Measurements from ENCODE around the gene CHST8. TPM values are rescaled to one million over a fixed set of nuclear protein-coding genes. Genes with fewer than 3 reads are reported as not detected.

CHST8 gene
- total RNA-seq, 1 donor = 0.84 TPM

DNA sequence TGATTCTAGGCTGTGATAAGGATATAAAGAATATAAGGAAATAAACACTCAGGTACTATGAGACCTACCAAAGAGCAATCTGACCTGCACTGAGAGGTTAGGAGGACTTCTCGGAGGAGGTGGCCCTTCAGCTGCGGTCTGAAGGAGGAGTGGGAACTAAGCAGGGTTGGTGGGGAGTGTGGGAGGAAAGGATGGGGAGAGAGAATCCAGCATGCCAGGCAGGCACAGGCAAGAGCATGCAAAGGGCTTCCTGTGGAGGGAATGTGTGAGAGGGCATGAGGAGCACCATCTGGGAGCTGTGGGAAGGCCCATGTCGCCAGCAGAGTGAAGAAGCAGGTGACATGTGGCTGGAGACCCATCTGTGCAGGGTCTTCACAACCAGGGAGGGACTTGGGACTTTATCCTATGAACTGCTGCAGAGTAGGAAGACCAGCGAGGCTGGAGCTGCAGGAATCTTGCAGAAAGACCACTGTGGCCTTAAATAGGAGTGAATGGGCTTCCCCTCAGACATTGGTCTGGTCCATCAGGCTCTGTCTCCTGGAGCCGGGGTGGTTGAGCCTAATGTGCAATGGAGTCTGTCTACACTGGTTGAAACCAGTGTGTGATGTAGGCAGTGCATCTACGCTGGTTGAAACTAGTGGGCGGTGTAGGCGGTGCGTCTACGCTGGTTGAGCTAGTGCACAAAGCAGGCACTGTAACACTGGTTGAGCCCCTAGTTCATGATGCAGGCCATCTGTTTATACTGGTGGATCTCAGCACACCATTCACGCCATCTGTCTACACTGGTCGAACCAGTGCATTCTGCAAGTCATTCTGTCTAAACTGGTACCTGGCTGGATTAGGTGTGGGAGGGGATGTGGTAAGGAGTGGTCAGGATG lies 6.4 kb downstream of the CHST8 start:
- no peaks in the 10 kb centered on the region for H3K4me1 ChIP-seq (ENCODE audit: insufficient read depth, low read length)
- peaks cover 15% of the 10 kb centered on the region for H3K27me3 ChIP-seq (ENCODE audit: insufficient read depth, low read length)
- H3K4me3 ChIP-seq (ENCODE audit: low read length) = no peak overlapping the region
- H3K9me3 ChIP-seq (ENCODE audit: low read depth, low read length) = no peaks in the 10 kb centered on the region

DNA sequence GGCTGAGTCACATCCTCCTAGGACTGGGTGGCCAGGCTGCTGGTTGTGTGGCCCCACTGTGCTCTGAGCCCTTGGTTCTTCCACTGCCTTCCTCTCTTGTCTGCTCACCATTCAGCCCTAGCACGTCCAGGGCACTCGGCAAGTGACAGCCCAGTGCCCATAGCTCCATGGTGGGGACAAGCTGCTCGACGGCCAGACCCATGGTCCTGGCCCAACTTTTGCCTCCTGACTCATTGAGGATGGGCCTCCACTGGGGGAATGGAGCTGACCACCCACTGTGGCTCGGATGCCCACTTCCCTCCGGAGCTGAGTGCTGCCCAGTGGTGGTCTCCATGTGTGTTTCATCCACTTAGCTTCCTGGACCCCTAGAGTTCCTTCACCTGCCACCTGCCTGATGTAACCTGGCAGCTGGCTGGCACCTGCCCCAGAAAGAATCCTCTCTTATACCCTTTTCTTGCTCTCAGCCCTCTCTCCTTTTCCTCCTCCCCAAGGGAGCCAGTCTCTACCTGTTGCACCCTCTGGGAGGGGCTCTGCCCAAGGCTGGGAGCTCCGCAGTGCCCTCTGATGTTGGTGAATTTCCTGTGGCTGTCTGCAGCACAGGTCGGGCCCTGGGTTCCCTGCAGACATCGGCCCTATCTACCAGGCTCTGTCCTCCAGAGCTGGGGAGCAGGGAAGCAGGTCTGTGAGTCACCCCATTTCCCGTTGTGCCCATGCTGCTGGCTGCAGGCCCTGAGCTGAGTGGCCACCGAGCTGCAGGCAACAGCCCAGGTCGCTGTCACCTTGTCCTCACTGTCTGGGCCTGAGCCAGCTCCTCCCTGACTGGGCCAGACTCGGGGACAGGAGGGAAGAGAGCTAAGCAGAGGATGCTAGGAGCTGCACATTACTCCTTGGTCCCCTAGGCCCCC lies 7.4 kb downstream of the CHST8 start:
- H3K4me1 ChIP-seq (ENCODE audit: insufficient read depth, low read length) = no peaks in the 10 kb centered on the region

DNA sequence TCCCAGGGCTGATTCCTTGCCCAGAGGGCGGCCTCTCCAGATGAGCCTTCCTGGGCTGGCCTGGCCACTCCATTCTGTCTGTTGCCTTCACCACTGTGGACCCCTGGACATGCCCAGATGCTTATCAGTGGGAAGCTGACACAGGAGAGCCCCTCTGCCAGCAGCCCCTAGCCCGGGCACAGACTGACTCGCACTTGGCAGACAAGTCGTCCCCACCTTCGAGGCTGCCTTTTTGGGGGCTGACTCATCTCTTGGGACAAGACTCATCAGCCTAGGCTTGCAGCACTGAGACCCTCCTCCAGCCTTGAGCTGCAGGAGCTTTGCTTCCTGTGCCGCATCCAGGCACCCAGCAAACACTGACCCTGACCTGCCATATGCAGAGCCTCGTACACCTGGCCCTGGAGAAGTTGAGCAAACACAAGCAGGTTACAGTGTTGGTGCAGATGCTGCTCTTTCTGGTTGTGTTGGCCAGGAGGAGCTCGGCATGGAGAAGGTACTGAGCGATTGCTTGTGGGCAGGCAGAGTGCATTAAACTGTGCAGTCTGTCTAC lies 8.1 kb downstream of the CHST8 start:
- Histone ChIP-seq H3K27me3 (ENCODE audit: insufficient read depth, low read length) (no peaks in the 10 kb centered on the region), H3K4me1 (ENCODE audit: insufficient read depth, low read length) (no peaks in the 10 kb centered on the region), H3K4me3 (ENCODE audit: low read length) (no peak overlapping the region), H3K9me3 (ENCODE audit: low read depth, low read length) (no peaks in the 10 kb centered on the region)

More for the DNA sequence above, 7.4 kb downstream of the CHST8 start:
- Histone ChIP-seq H3K4me3 (ENCODE audit: low read length) (no peak overlapping the region), H3K27me3 (ENCODE audit: insufficient read depth, low read length) (peaks cover 7% of the 10 kb centered on the region), H3K9me3 (ENCODE audit: low read depth, low read length) (no peaks in the 10 kb centered on the region)

DNA sequence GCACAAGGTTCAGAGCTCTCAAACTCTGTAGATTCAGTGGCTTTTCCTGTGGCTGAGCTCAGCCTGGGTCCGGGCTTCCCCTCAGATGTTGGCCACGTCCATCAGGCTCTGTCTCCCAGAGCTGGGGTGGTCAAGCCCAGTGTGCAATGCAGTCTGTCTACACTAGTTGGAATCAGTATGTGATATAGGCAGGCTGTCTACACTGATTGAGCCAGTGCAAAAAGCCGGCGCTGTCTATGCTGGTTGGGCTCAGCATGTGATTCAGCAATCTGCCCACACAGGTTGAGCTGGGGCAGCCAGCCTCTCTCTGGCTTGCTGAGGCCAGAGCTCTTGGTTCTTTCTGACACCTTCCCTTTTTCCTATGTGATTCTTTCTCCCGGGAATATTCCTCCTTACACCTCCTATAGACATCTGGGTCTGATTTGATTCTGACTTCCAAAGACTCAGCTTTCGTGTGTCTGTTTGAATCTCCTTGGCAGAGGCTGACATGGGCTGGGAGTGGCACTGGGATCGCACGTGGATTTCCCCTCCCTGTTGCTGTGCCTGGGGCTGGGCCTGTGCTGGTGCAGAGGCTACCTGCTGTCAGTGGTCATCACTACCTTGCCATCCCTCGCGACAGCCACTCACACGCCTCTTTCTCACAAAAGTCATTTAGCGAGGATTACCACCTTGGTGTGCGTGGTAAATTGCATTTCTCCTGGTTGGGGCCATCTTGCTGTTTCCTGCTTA lies 9.3 kb downstream of the CHST8 start:
- H3K4me3 ChIP-seq (ENCODE audit: low read length) = no peak overlapping the region
- no peaks in the 10 kb centered on the region for H3K4me1 ChIP-seq (ENCODE audit: insufficient read depth, low read length)
- no peaks in the 10 kb centered on the region for H3K9me3 ChIP-seq (ENCODE audit: low read depth, low read length)
- no peaks in the 10 kb centered on the region for H3K27me3 ChIP-seq (ENCODE audit: insufficient read depth, low read length)

DNA sequence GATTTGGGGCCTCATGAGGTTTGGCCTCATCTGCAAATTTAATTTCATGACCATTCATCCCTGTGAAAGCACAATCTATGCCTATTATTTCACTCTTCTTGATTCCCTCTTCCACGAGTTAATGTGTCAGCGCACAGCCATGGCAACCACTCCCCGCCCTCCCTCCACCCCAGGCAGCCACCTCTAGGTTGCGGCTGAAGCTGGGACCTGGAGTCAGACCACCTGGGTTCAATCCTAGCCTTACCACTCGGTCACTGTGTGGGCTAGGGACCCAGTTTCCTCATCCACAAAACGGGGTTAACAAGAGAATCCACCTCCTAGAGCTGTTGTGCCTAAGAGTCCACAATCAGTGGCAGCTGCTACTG lies 9.8 kb downstream of the CHST8 start:
- H3K4me1 ChIP-seq (ENCODE audit: insufficient read depth, low read length) = no peaks in the 10 kb centered on the region

DNA sequence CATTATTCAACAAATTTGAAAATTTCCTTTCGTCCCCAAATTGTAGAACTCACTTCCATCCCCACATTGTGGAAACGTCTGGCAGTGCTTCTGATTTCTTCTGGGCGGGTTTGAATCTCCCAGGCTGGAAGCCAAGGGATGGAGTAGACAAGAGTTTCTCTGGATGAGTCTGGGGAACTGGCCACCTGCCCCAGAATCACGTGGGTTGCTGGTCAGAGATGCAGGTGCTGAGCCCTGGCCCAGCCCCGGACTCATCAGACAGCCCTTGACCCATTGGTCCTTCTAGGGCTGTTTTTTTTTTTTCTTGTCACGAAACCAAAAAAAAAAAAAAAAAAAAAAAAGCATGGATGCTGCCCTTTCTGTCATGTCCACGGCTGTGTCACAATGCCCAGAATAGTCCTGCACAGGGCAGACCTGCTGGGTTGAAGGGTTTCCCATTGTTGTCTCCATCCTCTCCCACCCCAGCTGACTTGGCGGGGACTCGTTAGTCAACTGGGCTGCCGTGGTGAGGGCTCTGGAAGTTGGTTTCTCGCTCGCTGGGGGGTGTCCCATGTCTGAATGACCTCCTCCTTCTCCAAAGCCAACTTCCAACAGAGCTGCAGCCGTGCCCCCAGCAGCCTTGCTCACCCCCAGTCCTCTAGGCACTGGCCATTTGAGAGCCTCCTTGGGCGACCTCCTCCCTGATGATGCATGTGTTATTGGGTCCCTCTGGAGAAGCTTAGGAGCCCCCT lies 12.8 kb downstream of the CHST8 start:
- Histone ChIP-seq H3K4me1 (ENCODE audit: insufficient read depth, low read length) (no peaks in the 10 kb centered on the region), H3K9me3 (ENCODE audit: low read depth, low read length) (no peaks in the 10 kb centered on the region), H3K4me3 (ENCODE audit: low read length) (no peak overlapping the region), H3K27me3 (ENCODE audit: insufficient read depth, low read length) (no peaks in the 10 kb centered on the region)

More for the DNA sequence above, 9.8 kb downstream of the CHST8 start:
- Histone ChIP-seq H3K9me3 (ENCODE audit: low read depth, low read length) (no peaks in the 10 kb centered on the region), H3K4me3 (ENCODE audit: low read length) (no peak overlapping the region), H3K27me3 (ENCODE audit: insufficient read depth, low read length) (no peaks in the 10 kb centered on the region)

DNA sequence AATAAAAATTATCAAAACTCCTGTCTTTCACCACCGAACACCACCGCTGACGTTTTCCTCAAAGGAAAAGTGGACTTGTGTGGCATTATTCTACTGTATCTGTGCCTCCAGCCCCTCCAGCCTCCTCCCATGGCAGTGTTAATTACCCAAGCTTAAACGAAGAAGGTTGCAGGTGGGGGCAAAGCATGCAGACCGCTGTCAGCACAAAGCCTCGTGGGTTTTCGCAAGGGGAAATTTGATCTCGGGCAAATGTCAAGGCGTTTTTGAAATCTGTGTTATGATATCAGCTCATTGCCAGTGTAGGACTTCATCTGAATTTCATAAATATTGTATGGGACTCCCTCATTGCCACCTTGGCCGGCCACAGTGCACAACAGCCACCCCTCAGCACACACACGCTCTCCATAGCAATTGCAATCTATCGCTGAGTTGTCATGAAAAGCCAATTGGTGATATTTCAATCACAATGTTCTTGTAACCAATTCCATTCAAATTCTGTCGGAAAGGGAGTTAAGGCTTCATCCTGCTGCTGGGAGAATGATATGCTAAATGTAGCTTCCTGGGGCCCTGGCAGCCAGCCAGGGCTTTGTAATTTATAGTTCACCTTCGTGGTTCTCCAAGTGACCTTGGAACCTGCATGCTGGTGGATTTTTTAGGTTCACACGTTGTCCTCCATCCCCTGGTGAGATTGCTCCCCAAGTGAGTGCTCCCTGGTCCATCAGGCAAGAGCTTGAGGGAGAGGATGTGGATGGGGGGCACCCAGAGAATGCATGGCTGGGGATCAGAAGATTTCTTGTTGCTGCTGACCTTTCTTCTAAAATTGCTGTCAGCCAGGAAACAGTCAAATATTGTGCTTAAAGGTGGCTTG lies 16.6 kb downstream of the CHST8 start:
- no peaks in the 10 kb centered on the region for H3K4me1 ChIP-seq (ENCODE audit: insufficient read depth, low read length)
- no peaks in the 10 kb centered on the region for H3K27me3 ChIP-seq (ENCODE audit: insufficient read depth, low read length)
- H3K4me3 ChIP-seq (ENCODE audit: low read length) = no peak overlapping the region
- no peaks in the 10 kb centered on the region for H3K9me3 ChIP-seq (ENCODE audit: low read depth, low read length)

DNA sequence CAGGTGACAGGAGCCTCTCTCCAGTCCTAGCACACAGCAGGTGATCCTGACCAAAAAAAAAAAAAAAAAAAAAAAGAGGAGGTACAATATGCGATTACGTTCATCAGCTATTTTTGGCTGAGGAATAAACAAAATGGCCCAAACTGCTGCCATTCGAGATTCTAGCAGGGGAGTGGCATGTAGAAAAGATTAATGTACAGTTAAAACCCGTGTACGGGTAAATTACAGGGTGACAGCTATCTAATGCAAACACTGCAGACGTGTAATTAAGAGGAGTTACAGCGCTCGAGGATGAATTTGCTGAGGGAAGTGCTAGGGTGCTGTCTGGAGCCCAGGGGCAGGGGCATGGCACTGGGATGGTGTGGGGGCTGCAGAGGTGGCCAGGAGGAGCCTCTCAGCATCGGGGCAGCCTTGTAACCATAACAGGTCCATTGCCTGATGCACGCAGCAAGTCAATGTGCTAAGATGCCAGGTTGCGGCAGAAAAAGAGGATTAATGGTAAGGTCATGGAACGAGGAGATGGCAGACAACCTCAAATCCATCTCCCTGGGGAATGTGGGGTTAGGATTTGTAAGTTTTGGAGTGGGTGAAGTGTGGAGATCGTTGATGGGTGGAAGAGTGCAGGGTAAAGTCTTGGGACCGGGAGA lies 17.4 kb downstream of the CHST8 start:
- Histone ChIP-seq H3K4me1 (ENCODE audit: insufficient read depth, low read length) (no peaks in the 10 kb centered on the region), H3K9me3 (ENCODE audit: low read depth, low read length) (no peaks in the 10 kb centered on the region), H3K27me3 (ENCODE audit: insufficient read depth, low read length) (no peaks in the 10 kb centered on the region), H3K4me3 (ENCODE audit: low read length) (no peak overlapping the region)

DNA sequence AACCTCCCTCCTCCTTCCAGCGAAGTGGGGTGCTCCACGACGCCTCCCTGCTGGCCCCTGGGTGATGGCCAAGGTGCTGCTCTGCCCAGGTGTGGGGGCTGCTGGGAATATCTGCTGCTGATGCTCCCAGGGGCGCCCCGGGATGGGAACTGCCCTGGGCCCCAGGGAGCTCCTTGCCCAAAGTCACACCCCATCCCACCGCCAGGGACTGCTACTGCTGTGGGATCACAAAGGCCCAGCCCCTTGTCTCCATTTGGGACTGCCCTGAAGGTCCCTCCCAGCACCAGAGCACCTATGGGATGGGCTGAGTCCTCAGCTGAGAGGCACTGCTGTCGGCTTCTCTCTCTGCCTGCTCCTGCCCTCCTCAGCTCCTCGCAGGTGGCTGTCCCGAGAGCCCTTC lies 19.0 kb downstream of the CHST8 start:
- Histone ChIP-seq H3K9me3 (ENCODE audit: low read depth, low read length) (no peaks in the 10 kb centered on the region), H3K4me3 (ENCODE audit: low read length) (no peak overlapping the region), H3K4me1 (ENCODE audit: insufficient read depth, low read length) (no peaks in the 10 kb centered on the region), H3K27me3 (ENCODE audit: insufficient read depth, low read length) (no peaks in the 10 kb centered on the region)

DNA sequence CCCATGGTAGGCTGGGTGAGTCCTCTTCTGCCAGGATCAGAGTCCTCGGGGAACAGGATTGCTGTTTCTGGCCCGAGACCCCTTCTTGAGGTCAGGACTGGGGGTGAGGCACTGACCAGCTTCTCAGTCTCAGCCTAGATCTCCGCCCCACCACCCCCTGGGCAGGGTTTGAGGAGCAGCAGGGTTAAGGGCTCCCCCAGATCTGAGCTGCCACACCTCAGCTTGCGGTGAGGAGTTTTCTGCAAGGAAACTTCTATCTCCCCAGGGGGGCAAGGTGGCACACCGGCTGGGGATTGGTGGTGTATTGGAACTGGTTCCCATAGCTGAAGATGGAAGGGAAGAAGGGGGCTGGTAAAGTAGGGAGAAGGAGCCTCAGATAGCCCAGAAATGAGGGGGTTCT lies 19.5 kb downstream of the CHST8 start:
- H3K27me3 ChIP-seq (ENCODE audit: insufficient read depth, low read length) = no peaks in the 10 kb centered on the region
- H3K4me3 ChIP-seq (ENCODE audit: low read length) = no peak overlapping the region
- H3K9me3 ChIP-seq (ENCODE audit: low read depth, low read length) = no peaks in the 10 kb centered on the region
- no peaks in the 10 kb centered on the region for H3K4me1 ChIP-seq (ENCODE audit: insufficient read depth, low read length)

DNA sequence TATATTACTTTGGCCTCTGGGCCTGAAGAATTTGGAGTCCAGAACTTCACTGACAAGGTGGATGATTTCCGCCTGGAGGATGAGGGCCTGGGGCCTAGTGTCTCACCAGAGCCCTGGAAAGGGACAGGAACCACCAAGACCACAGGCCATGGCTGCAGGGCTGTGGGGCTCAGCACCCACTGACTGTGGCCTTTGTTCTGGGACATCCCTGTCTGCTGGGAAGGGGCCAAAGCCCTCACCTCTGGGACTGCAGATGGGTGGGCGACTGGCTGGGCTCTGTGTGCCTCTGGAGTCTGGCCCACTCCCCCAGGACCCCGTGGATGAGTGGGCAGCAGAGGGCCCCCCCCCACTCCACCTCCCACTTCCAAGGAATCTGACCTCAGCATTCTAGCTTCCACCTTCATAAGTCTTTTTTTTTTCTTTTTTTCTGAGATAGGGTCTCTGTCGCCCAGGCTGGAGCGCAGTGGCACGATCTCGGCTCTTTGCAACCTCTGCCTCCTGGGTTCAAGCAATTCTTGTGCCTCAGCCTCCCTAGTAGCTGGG lies 20.3 kb downstream of the CHST8 start:
- Histone ChIP-seq H3K4me1 (ENCODE audit: insufficient read depth, low read length) (no peaks in the 10 kb centered on the region), H3K9me3 (ENCODE audit: low read depth, low read length) (no peaks in the 10 kb centered on the region), H3K4me3 (ENCODE audit: low read length) (no peak overlapping the region), H3K27me3 (ENCODE audit: insufficient read depth, low read length) (no peaks in the 10 kb centered on the region)

DNA sequence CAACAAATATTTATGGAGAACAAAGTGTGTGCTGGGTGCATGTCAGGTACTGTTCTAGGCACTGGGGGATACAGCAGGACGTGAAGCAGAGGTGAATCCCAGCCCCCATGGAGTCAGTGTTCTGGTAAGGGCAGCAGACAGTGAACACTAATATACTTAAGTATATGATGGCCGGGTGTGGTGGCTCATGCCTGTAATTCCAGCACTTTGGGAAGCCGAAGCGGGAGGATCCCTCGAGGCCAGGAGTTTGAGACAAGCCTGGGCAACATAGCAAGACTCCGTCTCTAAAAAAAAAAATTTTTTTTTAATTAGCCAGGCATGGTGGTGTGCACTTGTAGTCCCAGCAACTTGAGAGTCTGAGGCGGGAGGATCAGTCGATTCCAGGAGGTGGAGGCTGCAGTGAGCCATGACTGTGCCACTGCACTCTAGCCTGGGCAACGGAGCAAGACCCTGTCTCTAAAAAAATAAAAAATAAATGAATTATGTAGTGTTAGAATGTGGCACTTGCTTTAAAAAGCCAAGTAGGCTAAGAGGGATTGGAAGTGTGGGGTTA lies 22.6 kb downstream of the CHST8 start:
- H3K27me3 ChIP-seq (ENCODE audit: insufficient read depth, low read length) = no peaks in the 10 kb centered on the region
- no peaks in the 10 kb centered on the region for H3K4me1 ChIP-seq (ENCODE audit: insufficient read depth, low read length)
- no peak overlapping the region for H3K4me3 ChIP-seq (ENCODE audit: low read length)
- no peaks in the 10 kb centered on the region for H3K9me3 ChIP-seq (ENCODE audit: low read depth, low read length)

DNA sequence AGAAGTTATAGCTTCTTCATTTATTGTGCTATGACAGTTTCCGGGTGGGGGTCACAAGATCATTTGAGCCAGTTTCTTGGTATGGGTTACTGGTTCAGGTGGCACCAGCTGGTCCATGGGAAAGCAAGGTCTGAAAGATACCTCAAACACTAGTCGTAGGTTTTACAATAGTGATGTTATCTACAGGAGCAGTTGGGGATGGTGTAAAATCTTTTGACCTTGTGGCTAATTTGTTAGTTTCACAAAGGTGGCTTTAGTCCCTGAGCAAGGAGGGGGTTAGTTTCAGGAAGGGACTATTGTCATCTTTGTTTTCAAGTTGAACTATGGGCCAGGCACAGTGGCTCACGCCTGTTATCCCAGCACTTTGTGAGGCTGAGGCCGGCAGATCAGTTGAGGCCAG lies 24.6 kb downstream of the CHST8 start:
- H3K4me3 ChIP-seq (ENCODE audit: low read length) = no peak overlapping the region
- H3K4me1 ChIP-seq (ENCODE audit: insufficient read depth, low read length) = no peaks in the 10 kb centered on the region
- H3K27me3 ChIP-seq (ENCODE audit: insufficient read depth, low read length) = no peaks in the 10 kb centered on the region

More for the DNA sequence above, 24.6 kb downstream of the CHST8 start:
- no peaks in the 10 kb centered on the region for H3K9me3 ChIP-seq (ENCODE audit: low read depth, low read length)

Measured in mononuclear cell (primary cell).